Mammary epithelial cell (primary cell): ENCODE measurements around the gene POLR2L.

ENCODE experiments used
- CTCF ChIP-seq, 2 donors: IDR thresholded peaks in 1 of 2; conservative IDR thresholded peaks in 1 of 2; 2 replicates each; pipeline ENCODE4 v1.5.1; 2011 to 2012; ENCODE audit warnings: inconsistent platforms in 2 of 2, low read length in 2 of 2, mild to moderate bottlenecking in 2 of 2, control low read depth in 1 of 2, low read depth in 1 of 2; ENCODE audit not compliant: insufficient read depth in 1 of 2; ENCODE audit errors: extremely low read depth in 1 of 2
- EZH2 ChIP-seq: IDR thresholded peaks from 2 replicates; pipeline ENCODE4 v1.6.1; 2012; ENCODE audit warnings: low read length, inconsistent platforms, borderline replicate concordance

GRCh38 chr11:825366-826226, 16.7 kb downstream of the POLR2L start:
- TF ChIP-seq CTCF (conservative IDR thresholded peaks at IDR 0.05 in 1 of 2, IDR thresholded peaks at IDR 0.05 in 1 of 2; ENCODE audit: extremely low read depth in 1 of 2, insufficient read depth in 1 of 2, low read depth in 1 of 2, low read length in 2 of 2), result no peak
- no peak for TF ChIP-seq EZH2
